Stimulated activated CD8-positive, alpha-beta memory T cell treated with anti-CD3 and anti-CD28 coated beads, Interleukin-7, amount 100 ng/mL, for 48 hours (primary cell): ENCODE results near the gene COPG1.
A peak's percentile ranks its signal among the peaks of the same experiment; 100 is the strongest.

ENCODE experiments used
- DNase-seq, 2 donors: peaks; one replicate each; pipeline ENCODE4 v3.0.0-alpha.2; 2020; ENCODE audit warnings: low read depth in 1 of 2; ENCODE audit errors: extremely low read depth in 1 of 2

The COPG1 gene

DNA sequence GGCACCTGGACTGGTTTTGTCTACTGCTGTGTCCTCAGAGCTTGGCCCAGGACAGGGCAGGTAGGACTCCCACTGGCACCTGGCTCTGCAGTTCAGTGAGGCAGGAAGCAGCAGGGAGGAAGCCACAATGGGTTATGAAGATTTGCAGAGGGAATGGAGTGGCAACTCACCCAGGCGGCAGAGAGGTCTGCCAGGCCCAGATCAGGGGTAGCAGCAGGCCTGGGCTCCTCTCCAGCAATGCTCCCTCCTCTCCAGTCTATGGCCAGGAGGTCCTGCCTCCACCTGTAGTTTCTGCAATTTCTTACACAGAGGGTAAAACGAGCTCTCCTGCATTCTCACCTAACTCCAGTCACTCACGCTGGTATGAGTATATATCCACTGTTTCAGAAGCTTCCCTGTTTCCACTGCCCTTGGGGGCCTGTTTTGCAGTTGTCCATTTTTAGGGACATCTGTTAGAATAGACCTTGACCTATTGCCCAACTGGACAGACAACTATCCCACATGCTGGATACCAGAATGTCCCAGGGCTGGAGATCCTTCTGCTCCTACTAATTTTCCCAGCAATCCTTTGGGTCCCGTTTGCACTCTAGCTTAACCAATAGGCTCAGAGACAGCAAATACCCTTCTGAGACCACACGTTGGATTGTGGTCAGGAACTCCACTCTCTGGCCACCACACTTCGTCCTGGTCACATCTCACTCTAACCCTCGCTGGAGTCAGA is 64.4 kb downstream of the COPG1 start:
- no peak for DNase-seq

DNA sequence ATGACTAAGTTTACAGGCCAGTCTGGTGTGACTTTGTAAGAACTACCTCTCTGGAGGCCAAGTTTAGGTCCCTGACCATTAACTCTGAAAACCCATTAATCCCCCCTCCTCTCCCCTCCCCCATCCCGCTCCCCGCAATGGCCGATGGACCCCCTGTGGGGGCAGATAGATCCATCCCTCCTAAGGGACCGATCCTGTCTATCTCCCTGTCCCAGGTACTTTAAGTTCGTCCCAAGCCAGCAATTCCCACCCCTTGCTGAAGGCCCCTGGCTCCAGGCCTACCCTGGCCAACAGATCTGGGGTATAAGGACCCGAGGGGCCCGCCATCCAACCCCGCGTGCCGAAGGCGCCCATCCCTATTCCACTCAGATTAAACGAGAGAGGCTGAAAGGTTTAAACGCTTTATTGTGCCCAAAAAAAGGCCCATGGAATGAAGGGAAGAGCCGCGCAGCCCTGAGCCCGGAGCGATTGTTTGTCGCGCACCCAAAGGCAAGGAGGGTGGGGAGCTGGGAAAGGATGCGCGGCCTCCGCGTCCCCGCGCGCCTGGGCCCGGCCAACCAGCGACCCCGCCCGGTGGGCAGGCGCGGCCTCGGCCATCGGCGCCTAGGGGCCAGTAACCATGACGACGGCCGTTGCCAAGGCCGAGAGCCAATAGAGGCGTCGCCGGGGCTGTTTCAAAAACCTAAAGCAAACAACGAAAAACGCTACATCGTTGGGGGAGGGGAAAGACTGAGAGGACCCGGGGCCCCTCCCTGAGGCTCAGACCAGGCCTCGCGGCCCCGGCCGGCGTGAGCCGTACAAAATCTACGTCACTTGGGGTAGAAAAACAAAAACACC is 65.2 kb downstream of the COPG1 start:
- DNase-seq = peak in 1 of 2 donors; percentile 53

DNA sequence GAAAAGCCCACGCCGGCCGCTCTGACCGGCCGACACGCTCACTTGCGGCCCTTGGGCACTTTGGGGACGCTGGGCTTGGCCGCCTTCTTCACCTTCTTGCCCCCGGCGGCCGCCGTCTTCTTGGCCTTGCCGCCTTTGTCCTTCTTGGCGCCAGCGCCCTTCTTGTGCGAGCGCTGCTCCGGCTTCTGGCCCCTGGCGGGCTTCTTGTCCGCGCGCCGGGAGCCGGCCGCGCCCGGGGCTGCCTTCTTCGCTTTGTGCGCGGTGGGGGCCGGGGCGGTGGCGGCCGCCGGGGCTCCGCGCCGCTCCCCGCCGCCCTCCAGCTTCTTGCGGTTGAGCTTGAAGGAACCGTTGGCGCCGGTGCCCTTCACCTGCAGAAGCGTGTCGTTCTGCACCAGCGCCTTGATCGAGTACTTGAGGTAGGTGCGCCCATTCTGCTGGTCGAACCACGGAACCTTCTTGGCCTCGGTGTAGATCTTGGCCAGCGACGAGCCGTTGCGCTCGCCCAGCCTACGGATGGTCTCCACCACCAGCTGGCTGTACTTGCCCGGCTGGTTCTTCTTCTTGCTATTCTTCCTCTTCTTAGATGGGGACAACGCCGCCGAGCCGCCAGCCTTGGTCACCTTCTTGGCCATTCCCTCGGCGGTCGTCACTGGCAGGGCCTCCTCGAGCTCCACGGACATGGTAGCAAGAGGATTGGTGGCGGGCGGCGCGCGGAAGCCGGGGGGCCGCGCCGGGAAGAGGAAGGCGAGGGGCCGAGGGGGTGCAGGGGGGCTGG is 66.0 kb downstream of the COPG1 start:
- DNase-seq = no peak

DNA sequence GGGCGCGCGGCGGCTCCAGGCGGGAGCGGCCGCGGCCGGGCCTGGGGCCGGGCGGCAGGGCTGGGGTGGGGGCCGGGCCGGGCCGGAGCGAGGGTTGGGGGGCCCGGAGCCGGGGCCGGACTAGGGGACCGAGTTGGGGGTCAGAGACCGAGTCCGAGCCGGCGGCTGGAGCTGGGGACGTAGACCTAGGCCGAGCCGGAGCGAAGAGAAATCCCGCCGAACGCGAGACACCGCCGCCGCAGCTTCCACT is 66.5 kb downstream of the COPG1 start:
- DNase-seq = no peak

DNA sequence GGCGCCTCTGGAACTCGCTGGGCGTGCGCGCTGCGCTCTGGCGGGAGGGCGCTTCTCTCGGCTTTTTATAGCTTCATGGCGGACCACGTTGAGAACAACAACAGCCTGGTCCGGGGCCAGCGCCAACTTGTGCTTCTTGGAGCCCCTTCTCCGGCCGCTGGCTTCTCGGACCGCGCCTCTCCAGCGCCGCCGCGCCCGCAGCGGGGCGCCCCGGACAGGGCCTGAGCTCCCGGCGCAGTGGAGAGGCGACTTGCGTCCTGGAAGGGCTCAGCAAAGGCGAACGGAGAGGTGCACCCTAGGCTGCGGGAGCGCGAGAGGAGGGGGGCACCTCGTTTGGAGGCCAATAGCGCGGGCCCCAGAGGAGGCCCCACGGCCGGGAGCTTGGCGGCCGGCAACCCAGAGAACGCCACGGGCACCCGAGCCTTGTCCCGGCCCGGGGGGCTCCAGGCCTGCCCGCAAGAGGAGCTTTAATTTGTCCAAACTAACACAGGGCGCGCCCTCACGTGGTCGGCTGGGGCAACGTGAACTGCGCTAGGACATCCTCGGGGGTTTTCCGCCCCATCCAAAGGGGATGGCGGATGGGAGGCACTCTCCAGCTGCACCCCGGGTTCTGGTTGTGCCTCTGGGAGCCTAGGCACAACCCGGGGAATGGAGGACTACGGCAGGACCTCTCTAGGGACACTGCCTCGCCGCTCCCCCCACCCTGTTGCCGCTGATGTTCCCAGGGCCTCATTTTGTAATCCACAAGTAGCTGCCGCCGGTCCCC is 67.0 kb downstream of the COPG1 start:
- peak; percentile 62 to 70 for DNase-seq

DNA sequence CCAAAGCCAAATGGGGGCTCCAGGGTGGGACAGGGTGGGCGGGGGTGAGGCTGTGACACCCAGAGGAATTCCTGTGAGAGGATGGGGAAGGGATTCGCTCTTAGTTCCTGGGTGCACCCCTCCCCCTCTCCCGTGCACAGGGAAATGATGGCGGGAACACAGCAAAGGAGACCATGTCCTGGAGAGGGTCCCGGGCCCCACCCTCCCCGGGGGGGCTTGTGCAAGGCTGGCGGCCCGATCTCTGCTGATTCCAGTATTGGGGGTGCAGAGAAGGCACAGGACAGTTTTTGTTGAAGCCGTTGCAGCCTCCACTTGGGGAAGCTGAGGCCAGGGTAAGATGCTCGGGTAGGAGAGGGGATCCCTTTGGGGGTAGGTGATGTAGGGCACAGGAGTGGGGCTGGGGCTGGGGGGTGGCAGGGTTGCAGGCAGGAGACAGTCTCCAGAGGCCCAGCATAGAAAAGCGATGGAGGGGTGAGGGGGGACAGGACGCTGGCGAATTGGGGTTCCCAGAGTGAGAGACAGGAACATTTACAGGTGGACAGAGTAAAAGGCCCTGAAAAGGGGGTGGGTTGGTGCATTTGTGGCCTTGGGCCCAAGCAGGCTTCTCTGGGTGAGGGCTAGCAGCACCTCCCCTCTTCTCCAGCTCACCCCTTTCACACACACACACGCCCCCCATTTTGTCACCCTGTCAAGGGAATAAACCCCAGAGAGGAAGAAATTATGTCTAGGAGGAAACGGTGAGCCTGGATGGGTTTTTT is 67.8 kb downstream of the COPG1 start:
- DNase-seq = no peak

DNA sequence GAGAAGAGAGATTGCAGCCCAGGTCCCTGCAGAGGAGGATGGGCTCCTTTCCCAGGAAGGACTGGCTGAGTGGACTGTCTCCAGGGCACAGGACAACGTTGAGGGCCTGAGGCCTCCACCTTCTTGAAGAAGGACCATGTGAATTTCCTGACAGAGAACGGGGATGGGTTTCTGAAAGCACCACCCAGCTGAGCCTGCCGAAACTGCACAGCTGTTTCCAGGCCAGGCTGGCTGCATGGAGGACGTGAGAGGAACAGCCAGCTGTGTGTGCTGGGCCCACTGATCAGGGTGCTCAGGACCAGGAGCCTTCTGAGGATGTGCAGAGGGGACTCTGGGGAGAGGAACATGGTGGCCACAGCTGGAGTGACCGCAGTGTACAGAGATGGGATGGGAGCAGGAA is 68.4 kb downstream of the COPG1 start:
- no peak for DNase-seq

DNA sequence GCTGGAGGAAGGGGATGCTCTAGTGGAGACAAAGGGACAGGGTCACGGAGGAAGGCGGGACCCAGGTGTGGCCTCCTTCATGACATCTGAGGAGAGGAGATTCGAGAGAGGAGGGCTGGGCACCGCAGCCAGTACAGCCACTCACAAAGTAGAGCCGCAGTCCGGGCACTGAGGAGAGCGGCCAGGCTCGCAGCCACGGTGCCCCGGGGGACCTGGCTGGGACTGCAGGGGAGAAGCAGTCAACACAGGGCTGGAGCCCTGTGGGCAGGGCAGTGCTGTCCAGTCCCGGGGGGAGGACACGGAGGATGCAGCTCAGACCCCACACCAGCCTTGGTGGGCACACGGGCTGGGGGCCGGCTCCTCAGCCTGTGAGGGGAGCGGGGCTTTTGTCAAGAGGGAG is 69.5 kb downstream of the COPG1 start:
- no peak for DNase-seq

DNA sequence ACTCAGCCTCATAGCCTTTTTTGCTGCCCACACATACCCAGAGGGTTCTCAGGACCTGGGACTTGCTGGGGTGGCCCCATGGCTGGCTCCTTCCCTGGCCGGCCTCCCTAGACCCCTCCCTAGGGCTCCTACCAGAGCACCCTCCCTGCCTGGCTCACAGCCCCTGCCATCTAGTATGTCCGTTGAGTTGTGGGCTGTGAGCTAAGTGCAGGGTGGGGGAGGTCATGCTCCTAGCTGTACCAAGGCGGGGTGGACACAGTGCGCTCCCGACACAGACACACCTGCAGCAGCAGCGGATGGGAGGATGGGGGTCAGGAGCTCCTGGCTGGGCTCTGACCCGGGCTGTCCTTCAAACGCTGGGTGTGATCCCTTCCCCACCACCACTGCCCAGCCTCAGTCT is 70.9 kb downstream of the COPG1 start:
- DNase-seq = no peak

DNA sequence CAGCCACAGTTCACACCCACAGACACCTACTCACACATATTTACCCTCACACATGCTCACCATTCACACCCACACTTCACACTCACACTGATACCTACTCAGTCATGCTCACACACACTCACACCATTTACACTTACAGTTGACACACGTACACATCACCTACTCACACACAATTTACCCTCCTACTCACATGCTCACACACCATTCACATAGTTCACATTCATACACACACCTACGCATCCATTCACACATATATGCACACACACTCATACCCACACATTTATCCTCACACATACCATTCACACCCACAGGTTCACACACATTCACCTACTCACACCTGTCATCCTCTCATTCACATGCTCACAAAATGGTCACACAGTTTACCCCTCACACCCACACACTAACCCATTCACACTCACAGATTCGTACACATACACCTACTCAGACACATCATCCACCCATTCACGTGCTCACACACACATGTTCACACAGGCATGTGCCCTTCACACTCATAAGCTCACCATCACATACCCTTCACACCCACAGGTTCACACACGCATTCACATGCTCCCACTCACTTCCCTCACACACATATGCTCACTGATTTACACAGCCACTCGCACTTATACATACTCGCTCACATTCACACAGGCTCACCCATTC is 71.5 kb downstream of the COPG1 start:
- no peak for DNase-seq

DNA sequence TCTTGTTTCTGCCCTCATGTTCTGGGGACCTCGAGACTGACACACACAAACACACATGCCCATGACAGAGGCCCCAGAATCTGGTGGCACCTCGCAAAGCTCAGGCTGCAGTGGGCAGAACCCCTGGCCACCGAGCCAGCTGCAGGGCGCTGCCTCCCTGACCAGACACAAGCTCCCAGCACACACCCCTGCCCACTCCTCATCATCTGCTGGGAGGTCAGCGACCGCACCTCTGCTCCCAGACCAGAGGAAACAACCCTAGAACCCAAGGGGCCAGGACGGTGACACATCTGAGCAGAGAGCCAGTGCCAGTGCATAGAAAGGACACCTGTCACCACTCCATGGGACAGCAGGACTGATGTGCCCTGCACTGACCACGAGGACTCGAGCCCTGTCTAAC is 72.5 kb downstream of the COPG1 start:
- no peak for DNase-seq

DNA sequence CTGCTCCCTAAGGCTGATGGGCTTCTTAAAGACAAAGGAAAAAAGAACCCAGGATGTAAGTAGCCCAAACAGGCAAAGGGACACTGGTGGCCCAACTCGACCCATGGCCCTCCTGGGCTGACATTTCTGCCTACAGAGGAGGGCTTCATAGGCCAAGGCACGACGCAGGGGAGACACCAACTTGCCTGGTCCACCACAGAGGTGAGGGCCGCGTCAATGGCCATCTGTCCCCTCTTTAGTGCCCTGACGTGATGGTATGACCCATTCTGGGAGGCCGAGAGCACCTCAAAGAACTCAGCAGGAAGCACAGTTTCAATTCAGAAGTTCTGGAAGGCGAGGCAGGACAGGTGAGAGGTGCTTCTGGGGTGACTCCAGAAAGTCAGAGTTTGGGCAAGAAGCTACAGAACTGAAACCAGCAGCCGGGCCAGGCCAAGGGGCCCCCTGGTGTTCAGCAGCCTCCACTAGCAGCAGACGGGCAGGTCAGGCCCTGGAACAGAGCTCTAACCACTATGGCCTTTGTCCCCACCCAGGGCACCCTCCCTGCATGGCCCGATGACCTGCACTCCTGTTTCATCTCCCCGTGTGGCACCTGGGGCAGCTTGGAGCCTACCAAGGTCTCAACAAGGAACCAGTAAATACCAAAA is 74.4 kb downstream of the COPG1 start:
- no peak for DNase-seq

DNA sequence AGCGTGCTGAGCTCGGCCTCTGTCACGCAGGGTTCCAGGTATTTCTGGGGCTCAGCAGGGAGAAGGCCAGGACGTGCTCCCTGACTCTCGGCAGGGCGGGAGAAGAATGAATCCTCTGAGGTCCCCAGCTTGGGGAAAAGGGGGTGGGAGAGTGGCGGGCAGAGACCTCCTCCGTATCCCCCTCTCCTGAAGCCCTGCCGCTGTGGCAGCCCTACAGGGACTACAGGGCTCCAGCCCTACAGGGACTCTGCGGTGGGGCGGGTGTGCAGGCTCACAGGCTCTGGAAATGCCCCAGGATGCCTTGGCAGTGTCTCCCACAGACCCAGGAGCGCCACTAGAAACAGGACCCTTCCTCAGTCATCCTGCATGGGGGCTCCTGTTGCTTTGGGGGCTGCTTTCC is 75.4 kb downstream of the COPG1 start:
- no peak for DNase-seq

DNA sequence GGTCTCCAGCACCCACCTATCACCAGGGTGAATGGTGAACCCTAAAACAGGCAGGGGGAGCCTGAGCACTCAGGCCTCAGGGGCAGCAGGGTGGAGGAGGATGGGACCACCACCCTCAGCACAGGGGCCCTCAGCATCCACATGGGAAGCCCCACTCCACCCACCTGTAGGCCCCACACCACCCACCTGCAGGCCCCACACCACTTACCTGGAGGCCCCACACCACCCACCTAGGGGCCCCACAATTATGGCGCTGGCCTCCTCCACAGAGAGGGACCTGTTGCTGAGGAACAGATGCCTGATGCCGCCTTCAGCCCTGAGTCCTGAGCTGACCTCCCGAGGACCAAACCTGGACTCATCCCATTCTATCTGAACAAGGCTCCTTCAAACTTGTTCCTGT is 76.0 kb downstream of the COPG1 start:
- DNase-seq = no peak

DNA sequence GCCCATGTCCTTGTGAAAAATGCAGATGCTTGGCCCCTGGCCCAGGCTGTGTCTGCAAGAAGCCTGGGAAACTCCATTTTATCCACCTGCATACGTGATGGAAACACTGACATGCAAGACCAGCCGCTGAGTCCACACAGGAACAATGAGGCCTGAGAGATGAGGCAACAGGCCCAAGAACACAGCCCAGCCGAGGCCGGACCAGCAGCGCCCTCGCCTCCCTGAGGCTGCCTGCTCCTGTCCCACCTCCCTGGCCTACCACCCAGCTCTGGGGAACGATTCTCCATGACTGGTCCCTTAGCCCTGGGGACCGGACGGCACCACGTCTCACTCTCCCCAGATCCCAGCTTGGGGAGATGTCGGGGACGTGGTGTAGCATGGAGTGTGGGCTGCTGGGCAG is 76.7 kb downstream of the COPG1 start:
- no peak for DNase-seq

DNA sequence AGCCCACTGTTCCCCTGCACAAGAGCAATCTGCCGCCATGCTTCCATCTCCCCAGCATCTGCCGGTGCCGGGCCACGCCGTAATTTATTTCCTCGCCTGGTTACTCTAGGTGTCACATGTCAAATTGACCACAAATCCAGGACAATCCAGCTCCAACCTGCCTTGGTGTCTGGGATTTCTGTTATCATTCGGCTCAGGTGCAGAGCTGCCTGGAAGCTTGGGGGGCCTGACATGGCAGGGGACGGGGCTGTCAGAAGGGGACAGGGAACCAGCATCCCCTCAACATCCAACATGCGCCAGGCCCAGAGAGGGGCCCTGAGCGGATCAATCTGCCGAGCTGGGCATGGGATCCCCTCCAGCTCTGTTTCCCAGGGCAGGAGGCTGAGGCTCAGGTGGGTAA is 77.2 kb downstream of the COPG1 start:
- no peak for DNase-seq
